Cerebellar cortex (tissue), 1 donor: ENCODE measurements around the gene SLC24A4.

Source experiments
- DNase-seq: peaks from one replicate; pipeline ENCODE4 v3.0.0-alpha.2; 2015; ENCODE audit warnings: low spot score

The SLC24A4 gene

GRCh38 chr14:92437729-92438285 lies 114.8 kb downstream of the SLC24A4 start:
- no peak for DNase-seq

DNA sequence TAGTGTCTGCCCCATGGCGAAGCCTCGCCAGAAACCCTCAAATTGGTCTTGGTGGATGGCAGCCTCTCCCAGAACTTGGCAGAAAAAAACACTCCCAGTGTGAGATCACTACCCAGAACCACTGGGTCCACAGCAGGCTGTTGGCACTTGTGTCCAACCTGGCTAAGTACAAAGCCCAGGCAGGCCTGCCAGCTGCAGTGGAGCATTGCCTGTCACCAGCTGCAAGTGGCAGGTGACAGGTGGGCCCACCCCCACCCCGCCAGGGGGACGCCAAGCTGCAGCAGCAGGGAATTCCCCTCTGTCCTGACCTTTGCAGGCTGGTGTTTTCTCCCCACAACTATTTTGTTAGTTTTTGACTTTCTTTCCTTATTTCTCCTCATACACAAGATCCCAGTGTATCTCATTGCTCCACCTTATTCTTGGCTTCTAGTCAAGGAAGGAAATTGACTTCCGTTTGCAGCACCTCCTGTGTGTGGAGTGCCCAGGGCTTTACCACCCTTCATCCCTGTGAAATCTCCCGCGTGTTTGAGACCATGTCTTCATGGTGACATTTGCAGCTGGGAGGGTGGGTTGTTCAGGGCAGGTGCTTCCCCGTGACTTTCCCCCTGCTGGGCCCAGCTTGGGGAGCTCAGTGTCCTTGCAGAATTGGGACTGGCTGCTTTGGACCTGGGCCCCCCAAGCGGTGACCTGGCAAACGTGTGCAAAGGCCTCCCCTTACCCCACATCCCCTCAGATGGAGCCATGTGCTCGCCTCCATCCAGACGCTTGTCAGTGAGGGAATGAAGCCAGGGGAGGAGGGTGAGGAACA lies 116.8 kb downstream of the SLC24A4 start:
- DNase-seq = no peak

GRCh38 chr14:92440345-92441003 lies 117.5 kb downstream of the SLC24A4 start:
- no peak for DNase-seq

DNA sequence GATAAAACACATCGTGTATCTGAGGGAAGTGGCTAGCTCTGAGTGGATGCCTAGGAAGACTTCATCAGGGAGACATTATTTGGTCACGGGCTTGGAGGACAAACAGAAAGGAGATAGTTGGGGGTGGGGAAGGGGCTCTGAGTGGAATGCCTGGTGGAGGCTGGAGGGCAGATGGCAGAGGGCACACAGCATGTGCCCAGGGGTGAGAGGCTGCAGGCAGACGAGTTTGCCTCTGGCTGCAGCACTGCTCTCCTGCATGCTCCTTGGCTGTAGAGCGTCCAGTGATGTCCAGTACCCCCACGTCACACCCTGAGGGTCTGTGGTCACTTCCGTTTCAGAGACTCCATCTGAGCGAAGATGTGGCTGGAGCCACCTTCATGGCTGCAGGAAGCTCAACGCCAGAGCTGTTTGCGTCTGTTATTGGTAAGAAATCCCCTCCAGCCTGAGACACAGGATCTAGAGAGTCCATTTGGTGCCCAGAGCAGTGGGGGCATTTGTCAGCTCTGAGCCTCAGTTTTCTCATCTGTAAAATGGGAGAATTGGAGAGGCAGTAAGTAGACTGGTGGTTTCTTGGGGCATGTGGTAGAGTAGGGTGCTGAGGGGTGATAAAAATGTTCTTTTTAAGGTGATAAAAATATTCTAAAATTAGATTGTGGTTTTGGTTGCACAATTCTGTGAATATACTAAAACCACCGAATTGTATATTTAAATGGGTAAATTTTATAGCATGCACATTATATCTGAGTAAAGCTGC lies 119.0 kb downstream of the SLC24A4 start:
- DNase-seq = no peak

GRCh38 chr14:92443167-92443566 lies 120.2 kb downstream of the SLC24A4 start:
- DNase-seq = no peak

GRCh38 chr14:92443741-92444140 lies 120.8 kb downstream of the SLC24A4 start:
- no peak for DNase-seq

DNA sequence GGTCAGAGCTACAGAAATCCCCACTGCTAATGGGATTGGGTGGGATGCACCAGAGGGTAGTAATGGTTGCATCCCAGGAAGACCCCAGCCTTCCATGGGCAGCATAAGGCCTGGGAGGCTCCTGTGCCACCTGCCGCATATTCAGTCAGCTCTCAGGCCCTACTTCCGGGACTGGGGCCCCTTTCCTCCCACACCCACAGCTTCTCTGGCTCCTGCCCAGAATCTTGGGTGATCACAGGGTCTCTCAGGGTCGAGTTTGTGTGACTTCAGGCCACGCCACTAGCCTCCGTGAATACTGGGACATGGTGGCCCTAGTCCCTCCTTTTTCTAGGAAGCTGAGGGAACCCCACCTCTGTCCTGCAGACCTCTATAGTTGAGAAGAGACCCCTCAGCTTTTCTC lies 123.8 kb downstream of the SLC24A4 start:
- no peak for DNase-seq

- no peak for DNase-seq
Measured at GRCh38 chr14:92447416-92448197, 124.6 kb downstream of the SLC24A4 start.

GRCh38 chr14:92448786-92449185 lies 125.8 kb downstream of the SLC24A4 start:
- DNase-seq = no peak

DNA sequence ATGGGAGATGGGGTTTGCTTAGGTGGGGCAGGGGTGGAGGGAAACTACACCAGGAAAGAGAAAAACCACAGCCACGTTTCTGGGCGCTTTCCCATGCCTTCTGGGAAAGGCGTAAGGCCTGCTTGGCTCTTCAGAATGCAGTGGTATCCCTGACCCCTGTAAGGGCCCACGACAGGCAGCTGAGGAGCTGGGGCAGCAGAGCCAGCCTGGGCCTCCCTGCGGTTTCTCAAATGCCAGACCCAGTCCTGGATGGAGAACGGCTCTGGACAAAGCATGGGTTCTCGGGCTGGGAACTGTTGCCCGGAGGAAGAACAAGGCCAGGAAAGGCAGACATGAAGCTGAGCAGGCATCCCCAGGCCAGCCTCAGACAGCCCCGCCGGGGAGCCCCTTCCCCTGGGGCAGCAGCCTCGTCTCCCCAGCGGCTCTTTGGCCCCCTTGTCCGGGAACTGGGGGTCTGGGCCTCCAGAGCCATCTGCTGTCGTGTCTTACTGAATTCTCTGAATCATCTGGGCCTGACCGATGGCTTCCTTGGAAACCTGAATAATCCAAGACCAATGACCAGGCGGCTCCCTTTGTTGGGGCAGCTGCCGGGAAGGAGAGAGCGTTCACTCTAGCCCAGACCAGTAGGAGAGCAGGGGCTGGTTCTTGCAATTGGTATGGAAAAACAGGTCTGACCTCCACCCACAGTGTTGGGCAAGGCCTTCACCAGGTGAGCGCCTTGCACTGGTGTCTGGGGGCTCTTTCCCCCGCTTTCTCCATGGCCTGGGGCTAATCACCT lies 126.6 kb downstream of the SLC24A4 start:
- no peak for DNase-seq

DNA sequence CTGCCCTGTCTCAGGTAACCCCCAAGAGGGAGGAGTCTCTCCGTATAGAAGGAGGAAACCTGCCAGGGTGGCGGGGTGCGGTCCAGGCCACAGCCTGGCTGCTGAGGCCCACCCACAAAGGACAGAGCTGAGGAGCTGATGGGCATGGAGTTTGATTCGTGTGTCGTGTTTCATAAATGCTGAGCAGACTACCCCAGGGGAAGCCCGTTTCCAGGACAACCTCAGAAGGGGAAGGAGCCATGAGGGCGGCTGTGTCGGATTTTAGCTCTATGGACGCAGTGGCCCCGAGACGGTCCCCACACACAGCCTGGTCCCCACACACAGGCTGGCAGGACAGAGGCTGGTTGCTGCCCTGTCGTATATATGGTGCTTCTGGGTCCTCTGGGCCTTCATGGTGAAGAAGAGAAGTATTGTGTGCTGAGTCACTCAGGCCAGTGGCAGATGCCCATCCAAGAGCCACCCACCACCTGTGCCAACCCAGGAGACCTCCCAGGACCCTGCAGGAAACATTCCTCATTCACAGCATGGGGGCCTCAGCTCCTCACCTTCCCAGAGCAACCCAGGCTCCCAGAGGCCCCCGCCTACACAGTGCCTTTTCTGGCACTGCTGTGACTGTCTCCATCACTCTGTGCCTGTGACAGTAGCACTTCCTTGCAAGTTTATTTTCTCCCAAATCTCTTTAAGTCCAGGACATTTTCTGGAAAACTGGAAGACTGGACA lies 127.5 kb downstream of the SLC24A4 start:
- no peak for DNase-seq

DNA sequence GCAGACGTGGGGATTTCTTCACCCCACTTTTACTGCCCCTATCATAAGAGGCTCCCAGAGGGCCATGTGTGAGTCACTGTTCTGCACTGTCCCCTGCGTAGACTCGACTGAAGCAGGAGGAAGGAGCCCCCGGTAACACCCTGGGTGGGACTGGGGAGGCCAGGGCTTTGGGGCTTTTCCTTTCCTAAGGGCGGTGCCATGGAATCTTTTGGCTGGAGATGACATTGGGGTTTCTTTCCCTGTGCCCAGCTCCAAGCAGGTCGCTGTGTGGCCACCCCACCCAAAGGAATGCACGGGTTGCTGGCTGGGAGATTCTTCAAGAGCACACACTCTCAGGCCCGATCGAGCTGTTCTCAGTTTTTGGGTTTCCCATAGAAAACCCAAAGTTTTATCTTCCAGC lies 128.3 kb downstream of the SLC24A4 start:
- no peak for DNase-seq

DNA sequence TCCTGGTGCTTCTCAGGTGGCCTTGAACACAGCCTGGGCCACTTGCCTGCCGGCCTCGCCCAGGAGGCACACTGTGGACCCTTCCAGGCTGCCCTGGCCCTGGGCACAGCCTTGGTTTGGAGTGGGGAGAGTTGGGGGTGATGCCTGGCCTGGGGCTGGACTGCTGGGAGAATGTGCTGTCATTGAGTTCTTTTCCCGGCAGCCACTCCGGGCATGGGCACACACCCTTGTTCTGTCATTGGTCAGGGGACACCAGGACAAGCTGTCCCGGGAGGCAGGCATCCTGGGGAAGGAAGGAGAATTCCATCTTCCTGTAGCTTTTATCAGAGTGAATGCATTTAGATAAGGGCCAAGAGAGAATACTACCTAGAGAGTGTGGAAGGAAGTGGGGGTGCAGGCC lies 128.8 kb downstream of the SLC24A4 start:
- no peak for DNase-seq

DNA sequence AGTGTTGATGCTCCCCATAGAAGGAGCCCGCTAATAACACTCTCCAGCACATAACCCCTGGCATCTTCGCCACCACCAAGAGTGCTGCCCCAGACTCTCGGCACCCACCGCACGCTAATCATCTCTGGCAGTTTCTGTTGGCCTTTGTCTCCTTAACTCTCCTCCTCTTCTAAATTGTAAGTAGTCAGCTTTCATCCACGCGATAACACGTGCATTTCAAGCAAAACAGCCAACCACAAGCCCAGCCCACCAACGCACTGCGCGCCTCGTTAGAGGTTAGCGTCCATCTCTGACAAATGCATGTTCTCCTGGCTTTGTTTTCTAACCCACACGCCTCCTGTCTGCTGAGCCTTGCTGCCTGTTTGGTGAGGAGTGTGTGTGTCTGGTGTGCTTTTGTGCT lies 129.5 kb downstream of the SLC24A4 start:
- DNase-seq = no peak

DNA sequence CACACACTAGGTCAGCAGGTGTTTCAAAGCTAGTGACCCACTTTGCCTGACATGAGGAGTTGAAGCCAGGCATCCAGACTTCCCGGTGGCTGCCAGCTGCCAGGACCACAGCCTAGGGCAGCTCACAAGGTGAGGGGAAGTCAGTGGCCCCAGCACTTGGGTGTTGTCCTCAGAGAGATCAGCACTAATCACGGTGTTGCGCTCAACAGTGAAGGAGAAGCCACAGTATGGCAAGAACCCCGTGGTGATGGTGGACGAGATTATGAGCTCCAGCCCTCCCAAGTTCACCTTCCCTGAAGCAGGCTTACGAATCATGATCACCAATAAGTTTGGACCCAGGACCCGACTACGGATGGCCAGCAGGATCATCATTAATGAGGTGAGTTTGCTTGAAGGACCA lies 130.7 kb downstream of the SLC24A4 start:
- DNase-seq = no peak

GRCh38 chr14:92455231-92455630 lies 132.3 kb downstream of the SLC24A4 start:
- no peak for DNase-seq

DNA sequence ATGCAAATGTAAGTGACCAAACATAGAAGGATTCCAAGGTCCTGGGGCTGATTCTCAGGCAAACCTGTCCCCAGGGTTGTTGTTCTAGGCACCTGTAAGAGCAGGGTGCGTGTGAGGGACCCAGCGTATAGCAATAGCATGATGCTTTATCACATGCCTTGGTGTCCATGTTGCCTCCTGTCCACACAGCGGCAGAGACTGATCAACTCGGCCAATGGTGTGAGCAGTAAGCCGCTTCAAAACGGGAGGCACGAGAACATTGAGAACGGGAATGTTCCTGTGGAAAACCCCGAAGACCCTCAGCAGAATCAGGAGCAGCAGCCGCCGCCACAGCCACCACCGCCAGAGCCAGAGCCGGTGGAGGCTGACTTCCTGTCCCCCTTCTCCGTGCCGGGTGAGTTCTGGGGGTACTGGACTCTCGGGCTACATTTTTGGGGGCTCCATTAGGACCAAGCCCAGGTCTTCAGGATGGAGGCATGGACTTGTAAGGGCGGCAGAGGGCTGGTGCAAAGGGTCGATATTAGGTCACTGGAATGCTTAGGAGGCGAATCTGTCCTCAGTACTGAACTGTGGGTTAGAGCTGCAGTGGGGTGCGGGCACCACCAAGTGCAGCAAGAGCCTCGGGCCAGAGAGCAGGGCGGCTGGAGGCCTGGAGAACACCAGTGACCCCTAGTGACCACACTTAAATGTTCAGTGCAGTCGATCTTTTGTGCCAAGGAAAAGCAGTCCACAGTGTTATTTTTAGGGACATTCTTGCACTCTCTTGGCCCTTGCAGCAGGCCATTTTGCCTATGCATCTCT lies 133.4 kb downstream of the SLC24A4 start:
- peak; percentile 60 for DNase-seq

DNA sequence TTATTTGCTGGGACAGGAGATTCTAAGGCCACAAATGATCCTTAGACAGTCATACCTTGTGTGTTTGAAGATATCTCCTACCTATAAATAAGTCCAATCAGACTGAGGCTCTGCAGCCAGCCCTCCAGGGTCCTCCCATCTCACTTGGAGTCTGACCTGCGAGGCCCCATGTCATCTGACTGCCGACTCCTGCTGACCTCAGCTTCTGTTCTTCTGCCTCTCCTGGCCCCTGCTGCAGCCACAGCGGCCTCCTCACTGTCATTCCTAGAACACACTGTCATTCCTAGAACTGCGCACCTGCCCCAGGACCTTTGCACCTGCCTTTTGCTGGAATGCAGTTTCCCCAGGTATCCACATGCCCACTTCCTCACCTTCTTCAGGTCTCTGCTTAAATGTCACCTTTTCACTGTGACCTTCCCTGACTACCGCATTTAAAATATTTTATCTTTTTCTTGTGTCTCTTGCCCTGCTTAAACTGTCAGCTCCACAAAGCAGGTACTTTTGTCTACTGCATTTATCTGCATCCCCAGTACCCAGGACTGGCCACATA lies 134.1 kb downstream of the SLC24A4 start:
- no peak for DNase-seq
